Measurements from ENCODE around the gene GPER1.

- TF ChIP-seq EZH2phosphoT487 (IDR thresholded peaks at IDR 0.05; ENCODE audit: unreplicated experiment) (no peak), EZH2 (IDR thresholded peaks at IDR 0.05; ENCODE audit: low read depth, unreplicated experiment) (no peak), CTCF (conservative IDR thresholded peaks at IDR 0.05; ENCODE audit: low read depth in 2 of 2) (no peak), CREB1 (CRISPR knock-in tag; IDR thresholded peaks at IDR 0.05; ENCODE audit: low read depth) (no peak), POLR2AphosphoS5 (IDR thresholded peaks at IDR 0.05; ENCODE audit: low read depth) (no peak), JUNB (IDR thresholded peaks at IDR 0.05; ENCODE audit: unreplicated experiment) (no peak)
Measured at GRCh38 chr7:1134951-1135350, 47.0 kb downstream of the GPER1 start.
